Mesenteric fat pad (tissue), 1 donor: Measurements from ENCODE around the gene GTF3C1. TPM values are rescaled to one million over a fixed set of nuclear protein-coding genes. Genes with fewer than 3 reads are reported as not detected.

Source experiments
- DNase-seq: peaks from one replicate; pipeline ENCODE4 v3.0.0-alpha.2; 2020; ENCODE audit warnings: low spot score
- total RNA-seq: library from RNA; stranded (reverse); fragmentation: NEBNext Ultra II Directional; extraction: Animal tissue kit (Norgen Biotek cat#: 25700); gene quantifications from one replicate; pipeline ENCODE4 v1.2.1, GENCODE V29; 2021
- donor health status: DM: yes; HTN: yes; CAD: no.

GTF3C1 gene
- total RNA-seq, 1 donor from 2014 or later: 52.1 TPM

- peak; percentile 51 for DNase-seq
Observed at GRCh38 chr16:27429330-27429871, 120.3 kb downstream of the GTF3C1 start.

GRCh38 chr16:27428026-27428785 is 121.5 kb downstream of the GTF3C1 start:
- peak; percentile 45 for DNase-seq

- DNase-seq: peak; percentile 51
Observed at GRCh38 chr16:27427538-27427937, 122.2 kb downstream of the GTF3C1 start.

- peak; percentile 83 for DNase-seq
Observed at GRCh38 chr16:27426423-27427408, 123.0 kb downstream of the GTF3C1 start.

GRCh38 chr16:27425961-27426360 is 123.8 kb downstream of the GTF3C1 start:
- DNase-seq: no peak

GRCh38 chr16:27424772-27425498 is 124.8 kb downstream of the GTF3C1 start:
- peak; percentile 33 for DNase-seq

- DNase-seq: no peak
Observed at GRCh38 chr16:27421961-27422740, 127.6 kb downstream of the GTF3C1 start.

GRCh38 chr16:27417047-27417671 is 132.6 kb downstream of the GTF3C1 start:
- DNase-seq: no peak

GRCh38 chr16:27414788-27415431 is 134.8 kb downstream of the GTF3C1 start:
- DNase-seq: no peak

- DNase-seq: no peak
Observed at GRCh38 chr16:27413956-27414355, 135.8 kb downstream of the GTF3C1 start.

- no peak for DNase-seq
Observed at GRCh38 chr16:27410761-27411160, 139.0 kb downstream of the GTF3C1 start.

Other genes with a start within 250 kb of the GTF3C1 start
- gene IL4R, start 235.9 kb downstream of the GTF3C1 start, total RNA-seq: 85.8 TPM
- 0.22 TPM for gene IL21R, start 147.7 kb downstream of the GTF3C1 start, total RNA-seq
- 20.5 TPM for gene KATNIP, start 231 bp upstream of the GTF3C1 start, total RNA-seq